Body of pancreas (tissue), 4 donors: Measurements from ENCODE around the gene THSD7B. TPM values are rescaled to one million over a fixed set of nuclear protein-coding genes. Genes with fewer than 3 reads are reported as not detected.

Experiments used
- ATAC-seq: fragments of 150-250 bp; one replicate; pipeline ENCODE4 v1.9.1; 2016
- DNase-seq, 4 donors: peaks; one replicate each; pipeline ENCODE4 v3.0.0-alpha.2; 2019
- H3K27ac ChIP-seq, 4 donors: fragments of 200-600 bp; sonication (generic); 1 replicate in 3 of 4; 2 replicates in 1 of 4; pipeline versions ENCODE4 v1.5.1 to v1.6.1; 2016 to 2019; ENCODE audit warnings: mild to moderate bottlenecking in 1 of 4, mixed read lengths in 1 of 4, moderate library complexity in 1 of 4
- H3K27me3 ChIP-seq, 2 donors: fragments of 200-600 bp; sonication (generic); one replicate each; pipeline ENCODE4 v1.6.0; 2016; ENCODE audit warnings: mild to moderate bottlenecking in 1 of 2
- H3K36me3 ChIP-seq, 2 donors: fragments of 200-600 bp; sonication (generic); replicated peaks in 1 of 2; 2 replicates each; pipeline ENCODE4 v1.5.1; 2016; ENCODE audit warnings: low read depth in 2 of 2; ENCODE audit not compliant: insufficient read depth in 1 of 2
- H3K4me1 ChIP-seq: fragments of 200-600 bp; sonication (generic); one replicate; pipeline ENCODE4 v1.6.0; 2016
- H3K4me3 ChIP-seq, 2 donors: fragments of 200-600 bp; sonication (generic); 1 replicate in 1 of 2; 2 replicates in 1 of 2; pipeline ENCODE4 v1.5.1; 2016 to 2019
- H3K9me3 ChIP-seq, 3 donors: fragments of 200-600 bp; sonication (generic); 1 replicate in 2 of 3; 2 replicates in 1 of 3; pipeline ENCODE4 v1.5.1; 2016
- CTCF ChIP-seq, 7 experiments: fragments of 450-650 bp in 4 of 7; fragments of 200-600 bp in 3 of 7; sonication (generic) in 3 of 7; IDR thresholded peaks; one replicate each; pipeline ENCODE4 v1.5.1; 2016 to 2019; ENCODE audit warnings: antibody characterized with exemption in 7 of 7
- POLR2A ChIP-seq, 3 donors: fragments of 450-650 bp; IDR thresholded peaks; one replicate each; pipeline ENCODE4 v1.6.1; 2016; ENCODE audit warnings: antibody characterized with exemption in 3 of 3, mild to moderate bottlenecking in 2 of 3
- WGBS, 2 donors: methylation state at CpG; one replicate each; pipeline ENCODE4 v1.1.5; 2017; 5-methylcytosine and 5-hydroxymethylcytosine counted together
- intact Hi-C: fragments of 100-400 bp; cut with DNase I; formaldehyde crosslinking; loops from one replicate; pipeline ENCODE4 v1.15.1; 2023
- total RNA-seq, 2 donors: library from RNA; depleted of rRNA; stranded (reverse); fragments of >200 nt; gene quantifications; one replicate each; pipeline ENCODE4 v1.1.0, GENCODE V29; 2016

The THSD7B gene
- total RNA-seq, 2 donors from 2014 or later = 0.26 to 0.33 TPM

- TF ChIP-seq POLR2A (IDR thresholded peaks at IDR 0.05) = no peak
- 54 to 60% methylated on average over 5 of the region's 5 CpGs for WGBS, 2 donors
- Histone ChIP-seq H3K36me3 (no peaks in the 10 kb centered on the region), H3K9me3 (no peaks in the 10 kb centered on the region), H3K27ac (no peak overlapping the region), H3K4me1 (no peaks in the 10 kb centered on the region), H3K4me3 (no peak overlapping the region), H3K27me3 (no peaks in the 10 kb centered on the region)
- intact Hi-C loops = no loop called here
- no peak for ATAC-seq
- no peak for DNase-seq
Observed at GRCh38 chr2:137223722-137224121, 458.4 kb downstream of the THSD7B start.

GRCh38 chr2:137228566-137228965 is 463.2 kb downstream of the THSD7B start:
- no peak for ATAC-seq
- Histone ChIP-seq H3K27me3 (no peaks in the 10 kb centered on the region), H3K36me3 (no peaks in the 10 kb centered on the region), H3K9me3 (no peaks in the 10 kb centered on the region), H3K4me3 (no peak overlapping the region), H3K27ac (no peak overlapping the region), H3K4me1 (no peaks in the 10 kb centered on the region)
- DNase-seq = no peak
- intact Hi-C loops = no loop called here
- TF ChIP-seq POLR2A (IDR thresholded peaks at IDR 0.05) = no peak
- no peak for TF ChIP-seq CTCF (IDR thresholded peaks at IDR 0.05)
- WGBS, 2 donors = 48 to 52% methylated on average over 4 of the region's 4 CpGs

GRCh38 chr2:137229834-137230233 is 464.5 kb downstream of the THSD7B start:
- ATAC-seq (no peak), DNase-seq (no peak)
- H3K36me3 ChIP-seq = no peaks in the 10 kb centered on the region
- H3K4me1 ChIP-seq = no peaks in the 10 kb centered on the region
- WGBS, 2 donors = 70 to 71% methylated on average over 5 of the region's 5 CpGs
- no peaks in the 10 kb centered on the region for H3K9me3 ChIP-seq
- H3K27ac ChIP-seq = no peak overlapping the region
- intact Hi-C loops = no loop called here
- TF ChIP-seq CTCF (IDR thresholded peaks at IDR 0.05) (no peak), POLR2A (IDR thresholded peaks at IDR 0.05) (no peak)
- no peaks in the 10 kb centered on the region for H3K27me3 ChIP-seq
- H3K4me3 ChIP-seq = no peak overlapping the region

GRCh38 chr2:137231628-137232027 is 466.3 kb downstream of the THSD7B start:
- no peaks in the 10 kb centered on the region for H3K9me3 ChIP-seq
- no peaks in the 10 kb centered on the region for H3K36me3 ChIP-seq
- ATAC-seq (no peak), DNase-seq (no peak)
- no peaks in the 10 kb centered on the region for H3K27me3 ChIP-seq
- H3K27ac ChIP-seq = no peak overlapping the region
- intact Hi-C loops = no loop called here
- no peak for TF ChIP-seq POLR2A (IDR thresholded peaks at IDR 0.05)
- no peak for TF ChIP-seq CTCF (IDR thresholded peaks at IDR 0.05)
- H3K4me1 ChIP-seq = no peaks in the 10 kb centered on the region
- no peak overlapping the region for H3K4me3 ChIP-seq
- 54 to 63% methylated on average over 4 of the region's 4 CpGs for WGBS, 2 donors

- ATAC-seq (no peak), DNase-seq (no peak)
- Histone ChIP-seq H3K9me3 (no peaks in the 10 kb centered on the region), H3K4me3 (no peak overlapping the region), H3K36me3 (no peaks in the 10 kb centered on the region), H3K4me1 (no peaks in the 10 kb centered on the region), H3K27me3 (no peaks in the 10 kb centered on the region), H3K27ac (no peak overlapping the region)
- no peak for TF ChIP-seq CTCF (IDR thresholded peaks at IDR 0.05)
- no peak for TF ChIP-seq POLR2A (IDR thresholded peaks at IDR 0.05)
- 74 to 79% methylated on average over 2 of the region's 2 CpGs for WGBS, 2 donors
- intact Hi-C loops = no loop called here
Observed at GRCh38 chr2:137232076-137232475, 466.7 kb downstream of the THSD7B start.
